AG09319 (cell line): ENCODE data around the gene SAMD11.
A peak's percentile ranks its signal among the peaks of the same experiment; 100 is the strongest.
"Not testable (repeated sequence)": the region's sequence is repeated elsewhere in the genome, so short reads cannot be mapped to it uniquely, and the experiment has no call there.

Experiments used
- DNase-seq: peaks from one replicate; pipeline ENCODE4 v3.0.0-alpha.2; 2010; ENCODE audit warnings: low read depth; ENCODE audit errors: extremely low read depth
- CTCF ChIP-seq: IDR thresholded peaks from 2 replicates; pipeline ENCODE4 v1.5.1; 2011; ENCODE audit warnings: low read depth, mild to moderate bottlenecking, inconsistent platforms, low read length, moderate library complexity

SAMD11 gene

GRCh38 chr1:923131-923990 lies at the start of gene SAMD11:
Gene SAMD11 (plus strand): TSS chr1:923923. CDS start chr1:924432, 509 bp downstream.
- TF ChIP-seq CTCF, result no peak; the same call in 1 of the 2 replicates
- peak; percentile 61 for DNase-seq

GRCh38 chr1:876428-877208 lies 47.1 kb upstream of the SAMD11 start:
- not testable (repeated sequence) for DNase-seq

GRCh38 chr1:877209-877986 lies 46.3 kb upstream of the SAMD11 start:
- DNase-seq, result not testable (repeated sequence)

GRCh38 chr1:880511-880910 lies 43.2 kb upstream of the SAMD11 start:
- not testable (repeated sequence) for DNase-seq

GRCh38 chr1:880915-881314 lies 42.8 kb upstream of the SAMD11 start:
- not testable (repeated sequence) for DNase-seq

- no peak for TF ChIP-seq CTCF
- DNase-seq, result no peak
These were observed 37.4 kb upstream of the SAMD11 start for GRCh38 chr1:886311-886710.

- no peak for TF ChIP-seq CTCF
- DNase-seq, result no peak
These were observed 37.0 kb upstream of the SAMD11 start for GRCh38 chr1:886760-887159.

GRCh38 chr1:888297-888696 lies 35.4 kb upstream of the SAMD11 start:
- TF ChIP-seq CTCF, result no peak
- no peak for DNase-seq

- DNase-seq, result not testable (repeated sequence)
These were observed 33.9 kb upstream of the SAMD11 start for GRCh38 chr1:889774-890173.

GRCh38 chr1:890234-890633 lies 33.5 kb upstream of the SAMD11 start:
- DNase-seq, result not testable (repeated sequence)
